Measurements from ENCODE around the gene FBXO36.
"Not testable (repeated sequence)": the region's sequence is repeated elsewhere in the genome, so short reads cannot be mapped to it uniquely, and the experiment has no call there.

Gene FBXO36

GRCh38 chr2:229900012-229900411 is 22.3 kb upstream of the FBXO36 start:
- no peak for FAIRE-seq
- no peak for TF ChIP-seq POLR2A (IDR thresholded peaks at IDR 0.05; ENCODE audit: low read depth, low read length)
- DNase-seq (ENCODE audit: insufficient read length, low spot score) = no peak

- not testable (repeated sequence) for DNase-seq (ENCODE audit: insufficient read length, low spot score); FAIRE-seq
These were observed 21.8 kb upstream of the FBXO36 start for GRCh38 chr2:229900514-229900913.

- peak; percentile 90 for FAIRE-seq
- TF ChIP-seq POLR2A (IDR thresholded peaks at IDR 0.05; ENCODE audit: low read depth, low read length) = no peak
- DNase-seq (ENCODE audit: insufficient read length, low spot score) = peak; percentile 47
These were observed 20.5 kb upstream of the FBXO36 start for GRCh38 chr2:229901819-229902218.

- no peak for TF ChIP-seq POLR2A (IDR thresholded peaks at IDR 0.05; ENCODE audit: low read depth, low read length)
- FAIRE-seq (no peak), DNase-seq (ENCODE audit: insufficient read length, low spot score) (no peak)
These were observed 19.3 kb upstream of the FBXO36 start for GRCh38 chr2:229903037-229903436.

- FAIRE-seq (no peak), DNase-seq (ENCODE audit: insufficient read length, low spot score) (no peak)
- no peak for TF ChIP-seq POLR2A (IDR thresholded peaks at IDR 0.05; ENCODE audit: low read depth, low read length)
These were observed 16.7 kb upstream of the FBXO36 start for GRCh38 chr2:229905601-229906000.

- FAIRE-seq (peak; percentile 27), DNase-seq (ENCODE audit: insufficient read length, low spot score) (no peak)
- no peak for TF ChIP-seq POLR2A (IDR thresholded peaks at IDR 0.05; ENCODE audit: low read depth, low read length)
These were observed 13.2 kb upstream of the FBXO36 start for GRCh38 chr2:229909090-229909489.

- peak; percentile 48 for FAIRE-seq
These were observed 12.0 kb upstream of the FBXO36 start for GRCh38 chr2:229910147-229910831.

GRCh38 chr2:229910832-229911412 is 11.4 kb upstream of the FBXO36 start:
- TF ChIP-seq POLR2A (IDR thresholded peaks at IDR 0.05; ENCODE audit: low read depth, low read length) = no peak
- FAIRE-seq (peak; percentile 86), DNase-seq (ENCODE audit: insufficient read length, low spot score) (no peak)

More at GRCh38 chr2:229910147-229910831, 12.0 kb upstream of the FBXO36 start:
- DNase-seq (ENCODE audit: insufficient read length, low spot score) = no peak
- TF ChIP-seq POLR2A (IDR thresholded peaks at IDR 0.05; ENCODE audit: low read depth, low read length) = no peak

GRCh38 chr2:229914171-229914570 is 8.1 kb upstream of the FBXO36 start:
- DNase-seq (ENCODE audit: insufficient read length, low spot score) (no peak), FAIRE-seq (no peak)
- no peak for TF ChIP-seq POLR2A (IDR thresholded peaks at IDR 0.05; ENCODE audit: low read depth, low read length)

GRCh38 chr2:229917793-229918192 is 4.5 kb upstream of the FBXO36 start:
- no peak for TF ChIP-seq POLR2A (IDR thresholded peaks at IDR 0.05; ENCODE audit: low read depth, low read length)
- DNase-seq (ENCODE audit: insufficient read length, low spot score) (no peak), FAIRE-seq (no peak)

- no peak for DNase-seq (ENCODE audit: insufficient read length, low spot score)
- no peak for TF ChIP-seq POLR2A (IDR thresholded peaks at IDR 0.05; ENCODE audit: low read depth, low read length)
- FAIRE-seq = no peak
These were observed 2.2 kb upstream of the FBXO36 start for GRCh38 chr2:229920011-229920641.

GRCh38 chr2:229921101-229921891 is 1.0 kb upstream of the FBXO36 start:
- FAIRE-seq = no peak
- TF ChIP-seq POLR2A (IDR thresholded peaks at IDR 0.05; ENCODE audit: low read depth, low read length) = no peak
- peak; percentile 79 for DNase-seq (ENCODE audit: insufficient read length, low spot score)

GRCh38 chr2:229921892-229922448 is 333 bp upstream of the FBXO36 start, which contains the start of gene TRIP12:
TSS of gene TRIP12 (minus strand) at chr2:229922009. CDS start at chr2:229880079, 41,930 bp downstream.
- DNase-seq (ENCODE audit: insufficient read length, low spot score) = peak; percentile 84
- peak; percentile 59 for TF ChIP-seq POLR2A (IDR thresholded peaks at IDR 0.05; ENCODE audit: low read depth, low read length)
- no peak for FAIRE-seq

GRCh38 chr2:229924541-229924940 is 2.2 kb downstream of the FBXO36 start:
- DNase-seq (ENCODE audit: insufficient read length, low spot score); FAIRE-seq: not testable (repeated sequence)
